SJSA1 (cell line): ENCODE measurements around the gene UBD. TPM values are rescaled to one million over a fixed set of nuclear protein-coding genes. Genes with fewer than 3 reads are reported as not detected.

ENCODE experiments used
- DNase-seq, 2 experiments: peaks; one replicate each; pipeline ENCODE4 v3.0.0-alpha.2; 2015 to 2020; ENCODE audit warnings: low spot score in 2 of 2, low read depth in 1 of 2
- H3K27ac ChIP-seq: fragments of 250-450 bp; sonication (Bioruptor Pico); 2 replicates; pipeline ENCODE4 v1.5.1; 2020; ENCODE audit warnings: mild to moderate bottlenecking, moderate library complexity
- H3K27me3 ChIP-seq: fragments of 250-450 bp; sonication (Bioruptor Pico); replicated peaks from 2 replicates; pipeline ENCODE4 v1.5.1; 2020; ENCODE audit warnings: mild to moderate bottlenecking, moderate library complexity
- H3K36me3 ChIP-seq: fragments of 250-450 bp; sonication (Bioruptor Pico); 2 replicates; pipeline ENCODE4 v1.5.1; 2020; ENCODE audit warnings: mild to moderate bottlenecking
- H3K4me1 ChIP-seq: fragments of 250-450 bp; sonication (Bioruptor Pico); replicated peaks from 2 replicates; pipeline ENCODE4 v1.6.1; 2021; ENCODE audit warnings: mild to moderate bottlenecking
- H3K4me3 ChIP-seq: fragments of 250-450 bp; sonication (Bioruptor Pico); 2 replicates; pipeline ENCODE4 v1.5.1; 2020; ENCODE audit warnings: mild to moderate bottlenecking
- H3K9me3 ChIP-seq: fragments of 250-450 bp; sonication (Bioruptor Pico); replicated peaks from 2 replicates; pipeline ENCODE4 v1.5.1; 2020; ENCODE audit warnings: mild to moderate bottlenecking
- total RNA-seq: library from RNA; depleted of rRNA; stranded (reverse); fragments of >200 nt; shearing (Covaris generic); gene quantifications from 2 replicates; pipeline ENCODE4 v1.2.3, GENCODE V29; 2014

Gene UBD
- total RNA-seq, 1 experiment from 2014 or later: 9.9 TPM

- H3K4me3 ChIP-seq: no peak overlapping the region
- H3K36me3 ChIP-seq: no peaks in the 10 kb centered on the region
- H3K27ac ChIP-seq: no peak overlapping the region
- no peak for DNase-seq
- H3K9me3 ChIP-seq: no peaks in the 10 kb centered on the region
- no peaks in the 10 kb centered on the region for H3K27me3 ChIP-seq
- H3K4me1 ChIP-seq: no peaks in the 10 kb centered on the region
Measured at GRCh38 chr6:29524044-29524443, 35.5 kb downstream of the UBD start.

- no peaks in the 10 kb centered on the region for H3K9me3 ChIP-seq
- H3K4me1 ChIP-seq: no peaks in the 10 kb centered on the region
- H3K27me3 ChIP-seq: no peaks in the 10 kb centered on the region
- H3K36me3 ChIP-seq: no peaks in the 10 kb centered on the region
- no peak overlapping the region for H3K4me3 ChIP-seq
- no peak overlapping the region for H3K27ac ChIP-seq
- no peak for DNase-seq
Measured at GRCh38 chr6:29522227-29522626, 37.3 kb downstream of the UBD start.

GRCh38 chr6:29521006-29521680, 38.4 kb downstream of the UBD start:
- DNase-seq: no peak
- no peaks in the 10 kb centered on the region for H3K27me3 ChIP-seq

DNA sequence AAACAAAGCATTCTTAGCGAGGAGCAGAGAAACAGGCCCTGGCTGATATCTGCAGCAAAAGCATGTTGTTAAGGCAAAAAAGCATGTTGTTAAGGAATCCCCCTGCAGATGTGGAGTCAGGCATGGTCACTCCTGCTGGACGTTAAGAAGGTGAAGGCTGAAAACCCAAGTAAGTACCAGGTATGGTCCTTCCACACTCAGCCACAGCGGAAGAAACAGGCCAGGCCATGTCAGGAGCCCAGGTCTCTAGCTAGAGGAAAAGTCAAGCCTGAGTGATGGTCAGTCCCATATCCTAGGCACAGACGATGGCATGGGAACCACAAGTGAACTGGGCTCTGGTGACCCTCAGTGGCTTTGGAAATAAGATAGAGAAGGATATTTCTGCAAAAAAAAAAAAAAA, 39.3 kb downstream of the UBD start:
- no peaks in the 10 kb centered on the region for H3K27me3 ChIP-seq
- no peaks in the 10 kb centered on the region for H3K4me1 ChIP-seq
- no peak for DNase-seq
- no peak overlapping the region for H3K27ac ChIP-seq
- H3K9me3 ChIP-seq: no peaks in the 10 kb centered on the region
- H3K36me3 ChIP-seq: no peaks in the 10 kb centered on the region
- no peak overlapping the region for H3K4me3 ChIP-seq

More at GRCh38 chr6:29521006-29521680, 38.4 kb downstream of the UBD start:
- H3K9me3 ChIP-seq: no peaks in the 10 kb centered on the region
- H3K27ac ChIP-seq: no peak overlapping the region
- no peaks in the 10 kb centered on the region for H3K36me3 ChIP-seq
- H3K4me1 ChIP-seq: no peaks in the 10 kb centered on the region
- H3K4me3 ChIP-seq: no peak overlapping the region

- Histone ChIP-seq H3K27me3 (no peaks in the 10 kb centered on the region), H3K27ac (no peak overlapping the region)
Measured at GRCh38 chr6:29519291-29520010, 40.1 kb downstream of the UBD start.

DNA sequence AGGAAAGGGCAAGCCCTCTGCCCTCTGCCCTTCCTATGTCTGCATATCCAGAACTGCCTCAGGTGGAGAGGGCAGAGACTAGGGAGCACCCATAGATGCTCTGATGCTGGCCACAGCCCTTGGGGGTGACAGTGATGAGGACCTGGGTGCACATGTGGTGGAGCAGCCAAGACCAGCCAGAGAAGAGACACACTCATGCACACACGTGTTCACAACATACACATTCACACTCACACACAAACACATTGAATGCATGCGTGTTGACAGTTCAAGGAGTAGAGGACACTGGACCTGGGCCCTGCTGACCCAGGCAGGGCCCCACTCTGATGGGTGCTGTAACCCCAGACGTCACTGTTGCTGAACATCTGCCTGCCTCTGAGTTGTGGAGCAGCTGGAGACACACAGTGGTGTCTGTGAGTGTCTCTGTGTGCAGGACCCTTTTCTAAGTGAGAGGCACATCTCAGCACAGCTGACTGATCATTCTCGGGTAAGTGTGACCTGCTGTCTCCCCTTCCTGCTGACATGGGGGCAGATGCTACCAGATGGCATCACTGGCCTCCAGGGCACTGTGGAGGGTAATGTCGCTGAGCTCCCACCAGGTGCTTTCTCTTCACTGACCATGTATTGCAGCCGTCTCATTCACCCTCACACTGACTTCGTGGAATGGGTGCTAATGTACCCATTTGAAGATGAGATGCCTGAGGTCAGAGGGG, 41.6 kb downstream of the UBD start:
- Histone ChIP-seq H3K4me1 (no peaks in the 10 kb centered on the region), H3K27ac (no peak overlapping the region), H3K36me3 (no peaks in the 10 kb centered on the region), H3K27me3 (no peaks in the 10 kb centered on the region), H3K9me3 (no peaks in the 10 kb centered on the region), H3K4me3 (no peak overlapping the region)
- DNase-seq: no peak

More at GRCh38 chr6:29519291-29520010, 40.1 kb downstream of the UBD start:
- Histone ChIP-seq H3K9me3 (no peaks in the 10 kb centered on the region), H3K4me3 (no peak overlapping the region), H3K4me1 (no peaks in the 10 kb centered on the region), H3K36me3 (no peaks in the 10 kb centered on the region)
- DNase-seq: no peak

DNA sequence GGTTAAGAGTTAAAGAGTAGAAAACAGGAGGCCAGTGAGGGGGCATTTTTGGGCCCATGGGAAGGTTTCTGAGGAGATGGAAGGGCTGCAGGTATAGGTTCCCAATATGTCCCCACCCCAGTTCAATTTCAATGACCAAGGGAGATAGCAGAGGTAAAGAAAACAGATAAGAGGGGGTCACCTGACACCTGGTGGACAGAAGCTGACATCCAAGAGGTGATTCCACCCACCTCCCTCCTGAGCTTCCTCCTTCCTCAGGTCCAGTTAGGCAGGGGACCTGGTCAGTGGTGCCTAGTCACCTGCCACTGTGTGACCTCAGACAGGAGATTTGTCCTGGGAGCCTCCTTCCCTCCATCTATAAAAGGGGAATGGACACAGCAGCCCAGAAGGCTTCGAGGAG, 42.3 kb downstream of the UBD start:
- no peaks in the 10 kb centered on the region for H3K27me3 ChIP-seq
- no peak for DNase-seq
- H3K27ac ChIP-seq: no peak overlapping the region
- no peaks in the 10 kb centered on the region for H3K9me3 ChIP-seq
- H3K4me3 ChIP-seq: no peak overlapping the region
- no peaks in the 10 kb centered on the region for H3K4me1 ChIP-seq
- H3K36me3 ChIP-seq: no peaks in the 10 kb centered on the region

GRCh38 chr6:29516108-29516507, 43.4 kb downstream of the UBD start:
- Histone ChIP-seq H3K9me3 (no peaks in the 10 kb centered on the region), H3K27me3 (no peaks in the 10 kb centered on the region), H3K4me3 (no peak overlapping the region), H3K27ac (no peak overlapping the region), H3K4me1 (no peaks in the 10 kb centered on the region), H3K36me3 (no peaks in the 10 kb centered on the region)
- DNase-seq: peak in 1 of 2 experiments; percentile 28

- H3K27ac ChIP-seq: no peak overlapping the region
- no peak overlapping the region for H3K4me3 ChIP-seq
- no peaks in the 10 kb centered on the region for H3K9me3 ChIP-seq
- H3K4me1 ChIP-seq: no peaks in the 10 kb centered on the region
- no peaks in the 10 kb centered on the region for H3K27me3 ChIP-seq
- no peaks in the 10 kb centered on the region for H3K36me3 ChIP-seq
- DNase-seq: peak in 1 of 2 experiments; percentile 18
Measured at GRCh38 chr6:29510746-29511300, 48.7 kb downstream of the UBD start.

DNA sequence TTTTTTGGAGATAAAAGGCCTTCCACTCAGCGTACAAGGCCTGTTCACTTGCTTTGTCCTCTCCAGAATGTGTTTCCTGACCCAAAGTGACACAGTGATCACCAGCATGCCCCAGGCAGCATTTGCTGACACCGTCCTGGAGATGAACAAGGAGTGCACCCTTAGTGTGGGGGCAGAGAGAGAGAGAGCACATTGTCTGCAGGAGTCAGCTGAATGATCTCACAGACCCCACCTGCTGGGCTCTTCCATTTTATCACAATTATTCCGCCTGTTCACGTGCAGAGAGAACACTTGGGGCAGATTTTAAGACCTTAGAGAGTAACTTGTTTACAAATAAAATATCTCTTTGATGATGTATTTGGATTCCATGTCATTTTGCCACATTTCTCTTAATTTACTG, 49.3 kb downstream of the UBD start:
- Histone ChIP-seq H3K9me3 (no peaks in the 10 kb centered on the region), H3K4me3 (no peak overlapping the region), H3K27me3 (no peaks in the 10 kb centered on the region), H3K27ac (no peak overlapping the region), H3K4me1 (no peaks in the 10 kb centered on the region), H3K36me3 (no peaks in the 10 kb centered on the region)
- DNase-seq: no peak

DNA sequence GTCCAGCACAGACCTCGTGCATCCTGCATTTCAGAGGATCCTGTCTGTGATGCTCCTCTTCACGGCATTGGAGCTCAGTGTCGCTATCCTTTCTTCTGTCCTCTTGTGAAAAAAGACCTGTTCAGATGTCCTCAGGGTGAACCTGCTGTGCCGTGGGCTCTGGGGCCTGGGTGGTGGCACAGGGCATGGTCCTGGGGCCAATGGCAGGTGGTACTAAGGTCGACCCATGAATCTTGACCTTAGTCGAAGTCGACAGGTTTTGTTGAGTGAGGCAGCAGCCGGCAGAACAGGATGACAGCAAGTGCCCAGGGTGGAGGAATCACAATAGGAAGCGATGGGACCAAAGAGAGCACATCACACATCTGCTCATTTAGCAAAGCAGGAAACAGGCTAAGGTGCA, 49.8 kb downstream of the UBD start:
- no peaks in the 10 kb centered on the region for H3K36me3 ChIP-seq
- no peak for DNase-seq
- H3K4me1 ChIP-seq: no peaks in the 10 kb centered on the region
- H3K4me3 ChIP-seq: no peak overlapping the region
- H3K27ac ChIP-seq: no peak overlapping the region
- no peaks in the 10 kb centered on the region for H3K27me3 ChIP-seq
- H3K9me3 ChIP-seq: no peaks in the 10 kb centered on the region

GRCh38 chr6:29509239-29509638, 50.3 kb downstream of the UBD start:
- H3K27ac ChIP-seq: no peak overlapping the region
- H3K36me3 ChIP-seq: no peaks in the 10 kb centered on the region
- no peaks in the 10 kb centered on the region for H3K27me3 ChIP-seq
- no peak for DNase-seq
- H3K4me3 ChIP-seq: no peak overlapping the region
- no peaks in the 10 kb centered on the region for H3K9me3 ChIP-seq
- H3K4me1 ChIP-seq: no peaks in the 10 kb centered on the region

- Histone ChIP-seq H3K36me3 (no peaks in the 10 kb centered on the region), H3K27ac (no peak overlapping the region), H3K4me1 (no peaks in the 10 kb centered on the region), H3K9me3 (no peaks in the 10 kb centered on the region), H3K27me3 (no peaks in the 10 kb centered on the region), H3K4me3 (no peak overlapping the region)
- no peak for DNase-seq
Measured at GRCh38 chr6:29507319-29507718, 52.2 kb downstream of the UBD start.
